Measurements from ENCODE around the gene P4HA2. TPM values are rescaled to one million over a fixed set of nuclear protein-coding genes. Genes with fewer than 3 reads are reported as not detected.
A peak's percentile ranks its signal among the peaks of the same experiment; 100 is the strongest.

The P4HA2 gene
- total RNA-seq, 1 donor from 2014 or later, result 79.0 TPM

DNA sequence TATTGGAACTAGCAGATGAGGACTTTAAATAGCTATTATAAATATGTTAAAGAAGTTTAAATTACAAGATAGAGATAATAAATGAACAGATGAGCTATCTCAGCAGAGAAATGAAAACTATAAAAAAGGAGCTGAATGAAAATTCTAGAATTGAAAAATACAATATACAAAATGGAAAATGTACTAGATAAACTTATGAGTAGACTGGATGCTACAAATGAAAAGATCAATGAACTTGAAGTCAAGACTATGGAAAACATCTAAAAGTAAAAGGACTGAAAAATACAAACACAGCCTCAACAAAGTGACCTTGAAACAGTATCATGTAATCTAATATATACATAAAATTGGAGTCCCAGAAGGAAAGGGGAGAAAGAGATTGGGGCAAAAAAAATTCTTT lies 19.2 kb upstream of the P4HA2 start:
- no peak for ATAC-seq
- no peak overlapping the region for H3K27ac ChIP-seq
- no peaks in the 10 kb centered on the region for H3K4me1 ChIP-seq
- H3K9me3 ChIP-seq, result peaks cover 6% of the 10 kb centered on the region
- no peaks in the 10 kb centered on the region for H3K36me3 ChIP-seq
- no peak for DNase-seq
- H3K4me3 ChIP-seq, result no peak overlapping the region
- H3K27me3 ChIP-seq, result no peaks in the 10 kb centered on the region
- intact Hi-C loops (cut with DNase I), result no loop called here
- TF ChIP-seq, protein P1, sequence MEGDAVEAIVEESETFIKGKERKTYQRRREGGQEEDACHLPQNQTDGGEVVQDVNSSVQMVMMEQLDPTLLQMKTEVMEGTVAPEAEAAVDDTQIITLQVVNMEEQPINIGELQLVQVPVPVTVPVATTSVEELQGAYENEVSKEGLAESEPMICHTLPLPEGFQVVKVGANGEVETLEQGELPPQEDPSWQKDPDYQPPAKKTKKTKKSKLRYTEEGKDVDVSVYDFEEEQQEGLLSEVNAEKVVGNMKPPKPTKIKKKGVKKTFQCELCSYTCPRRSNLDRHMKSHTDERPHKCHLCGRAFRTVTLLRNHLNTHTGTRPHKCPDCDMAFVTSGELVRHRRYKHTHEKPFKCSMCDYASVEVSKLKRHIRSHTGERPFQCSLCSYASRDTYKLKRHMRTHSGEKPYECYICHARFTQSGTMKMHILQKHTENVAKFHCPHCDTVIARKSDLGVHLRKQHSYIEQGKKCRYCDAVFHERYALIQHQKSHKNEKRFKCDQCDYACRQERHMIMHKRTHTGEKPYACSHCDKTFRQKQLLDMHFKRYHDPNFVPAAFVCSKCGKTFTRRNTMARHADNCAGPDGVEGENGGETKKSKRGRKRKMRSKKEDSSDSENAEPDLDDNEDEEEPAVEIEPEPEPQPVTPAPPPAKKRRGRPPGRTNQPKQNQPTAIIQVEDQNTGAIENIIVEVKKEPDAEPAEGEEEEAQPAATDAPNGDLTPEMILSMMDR (IDR thresholded peaks at IDR 0.05), result no peak

DNA sequence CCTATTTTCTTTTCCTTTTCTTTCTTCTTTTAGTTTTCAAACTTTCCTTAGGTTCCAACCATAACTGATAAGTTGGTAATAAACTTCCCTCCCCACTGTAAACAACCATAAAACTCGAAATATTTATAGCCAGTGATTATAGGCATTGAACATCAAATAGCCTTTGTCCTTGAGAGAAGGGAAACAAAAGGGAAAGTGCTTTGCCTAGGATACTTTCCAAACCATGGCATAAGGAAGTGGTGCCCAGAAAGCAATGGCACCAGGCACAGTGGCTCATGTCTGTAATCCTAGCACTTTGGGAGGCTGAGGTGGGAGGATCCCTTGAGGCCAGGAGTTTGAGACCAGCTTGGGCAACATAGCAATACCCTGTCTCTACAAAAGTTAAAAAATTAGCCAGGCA lies 17.9 kb upstream of the P4HA2 start:
- no peak for ATAC-seq
- Histone ChIP-seq H3K27ac (no peak overlapping the region), H3K36me3 (no peaks in the 10 kb centered on the region), H3K4me1 (no peaks in the 10 kb centered on the region), H3K9me3 (peaks cover 6% of the 10 kb centered on the region), H3K27me3 (no peaks in the 10 kb centered on the region), H3K4me3 (no peak overlapping the region)
- no peak for DNase-seq
- intact Hi-C loops (cut with DNase I), result no loop called here
- TF ChIP-seq, protein P1 (IDR thresholded peaks at IDR 0.05), result no peak

DNA sequence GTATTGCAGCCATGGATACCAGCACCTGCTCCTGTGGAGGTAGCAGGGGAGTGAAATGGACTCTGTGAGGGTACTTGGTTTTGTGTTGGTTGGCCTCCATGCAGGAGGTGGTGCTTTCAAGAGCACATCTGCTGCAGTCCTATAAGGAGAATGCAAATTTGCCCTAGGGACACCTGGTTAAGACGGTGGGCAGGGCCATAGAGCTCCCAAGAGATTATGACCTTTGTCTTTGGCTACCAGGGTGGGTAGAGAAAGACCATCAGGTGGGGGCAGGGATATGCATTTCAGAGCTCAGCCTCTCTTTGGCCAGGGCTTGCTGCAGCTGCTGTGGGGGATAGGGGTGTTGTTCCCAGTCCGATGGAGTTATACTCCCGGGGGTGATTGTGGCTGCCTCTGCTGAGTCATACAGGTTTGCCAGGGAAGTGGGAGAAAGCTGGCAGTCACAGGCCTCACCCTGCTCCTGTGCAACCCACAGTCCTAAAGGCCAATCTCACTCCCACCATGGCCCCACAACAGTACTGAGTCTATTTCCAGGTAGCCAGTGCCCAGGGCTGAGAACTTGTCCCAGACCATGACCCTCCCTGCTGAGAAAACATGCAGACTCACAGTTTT lies 15.8 kb upstream of the P4HA2 start:
- DNase-seq, result peak; percentile 29
- no peaks in the 10 kb centered on the region for H3K4me1 ChIP-seq

DNA sequence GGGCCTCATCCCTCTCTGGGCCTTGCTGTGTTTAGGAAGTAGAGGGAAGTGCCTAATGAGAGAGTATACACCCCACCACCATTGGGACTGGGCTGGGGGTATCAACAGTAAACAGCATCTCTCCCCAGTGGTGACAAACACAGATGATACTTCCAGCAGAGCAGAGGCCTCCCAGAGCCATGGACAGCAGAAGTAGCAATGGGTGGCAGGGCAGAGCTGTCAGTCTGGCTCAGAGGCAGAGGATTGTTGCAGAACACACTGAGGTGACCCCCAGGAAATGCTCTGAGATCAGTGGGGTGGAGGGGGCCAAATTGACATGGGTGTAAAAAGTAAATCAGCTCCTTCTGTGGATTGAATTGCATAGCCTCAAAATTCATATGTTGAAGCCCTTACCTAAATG lies 12.1 kb upstream of the P4HA2 start:
- Histone ChIP-seq H3K27me3 (no peaks in the 10 kb centered on the region), H3K36me3 (no peaks in the 10 kb centered on the region), H3K4me1 (no peaks in the 10 kb centered on the region), H3K4me3 (no peak overlapping the region), H3K9me3 (peaks cover 6% of the 10 kb centered on the region), H3K27ac (no peak overlapping the region)
- TF ChIP-seq, protein P1 (IDR thresholded peaks at IDR 0.05), result no peak
- intact Hi-C loops (cut with DNase I), result no loop called here
- ATAC-seq (no peak), DNase-seq (peak; percentile 21)

More for the DNA sequence above, 15.8 kb upstream of the P4HA2 start:
- no peak for ATAC-seq
- Histone ChIP-seq H3K9me3 (peaks cover 6% of the 10 kb centered on the region), H3K27me3 (no peaks in the 10 kb centered on the region), H3K4me3 (no peak overlapping the region), H3K36me3 (no peaks in the 10 kb centered on the region), H3K27ac (no peak overlapping the region)
- TF ChIP-seq, protein P1 (IDR thresholded peaks at IDR 0.05), result no peak
- intact Hi-C loops (cut with DNase I), result no loop called here

DNA sequence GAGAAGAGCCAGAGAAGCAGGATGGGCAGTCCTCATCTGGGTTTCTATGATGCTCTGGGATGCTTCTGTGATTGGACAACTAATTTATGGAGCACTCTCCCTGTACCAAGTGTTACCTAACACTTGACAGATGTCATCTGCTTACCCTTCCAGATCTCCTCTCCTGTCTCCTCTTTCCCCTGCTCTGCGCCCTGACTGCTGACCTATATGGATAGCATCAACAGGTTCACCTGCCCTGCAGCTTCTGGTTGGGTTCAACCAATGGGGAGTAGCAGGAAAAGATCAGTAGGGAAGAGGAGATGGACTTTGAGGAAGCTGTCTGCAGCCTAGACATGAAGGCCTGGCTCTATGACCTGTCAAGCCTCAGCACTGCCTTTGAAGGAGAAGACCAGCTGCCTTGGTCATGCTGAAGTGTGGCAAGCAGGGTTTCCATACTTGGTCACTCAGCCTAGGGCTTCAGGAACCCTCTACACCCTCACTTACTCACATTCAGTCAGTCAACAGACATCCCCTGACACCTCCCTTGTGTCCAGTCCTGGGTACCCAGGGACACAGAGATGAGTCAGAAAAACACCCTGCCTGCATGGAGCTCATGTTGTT lies 11.3 kb upstream of the P4HA2 start:
- TF ChIP-seq, protein P1 (IDR thresholded peaks at IDR 0.05), result no peak
- intact Hi-C loops (cut with DNase I), result no loop called here
- Histone ChIP-seq H3K27ac (no peak overlapping the region), H3K36me3 (no peaks in the 10 kb centered on the region), H3K4me1 (no peaks in the 10 kb centered on the region), H3K9me3 (peaks cover 2% of the 10 kb centered on the region), H3K4me3 (no peak overlapping the region), H3K27me3 (no peaks in the 10 kb centered on the region)
- ATAC-seq (no peak), DNase-seq (peak; percentile 16)

All from upper lobe of right lung (tissue), 1 donor.